ENCODE data around the gene PANK2. TPM values are rescaled to one million over a fixed set of nuclear protein-coding genes. Genes with fewer than 3 reads are reported as not detected.

PANK2 gene
- total RNA-seq, 4 donors from 2014 or later, result 58.2 to 79.7 (median 64.2) TPM

DNA sequence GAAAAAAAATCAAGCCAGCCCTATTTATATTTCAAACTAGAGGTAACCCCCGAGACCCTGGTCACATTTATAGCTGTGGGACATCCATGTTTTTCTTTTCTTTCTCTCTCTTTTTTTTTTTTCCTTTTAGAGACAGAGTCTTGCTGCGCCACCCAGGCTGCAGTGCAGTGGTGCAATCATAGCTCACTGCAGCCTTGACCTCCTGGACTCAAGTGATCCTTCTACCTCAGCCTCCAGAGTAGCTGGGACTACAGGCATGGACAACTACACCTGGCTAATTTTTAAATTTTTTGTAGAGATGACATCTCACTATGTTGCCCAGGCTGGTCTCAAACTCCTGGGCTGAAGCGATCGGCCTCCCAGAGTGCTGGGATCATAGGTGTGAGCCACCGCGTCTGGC lies 30.5 kb upstream of the PANK2 start:
- peaks cover 8 to 95% (median 35%) of the 10 kb centered on the region in 3 donors for H3K36me3 ChIP-seq

DNA sequence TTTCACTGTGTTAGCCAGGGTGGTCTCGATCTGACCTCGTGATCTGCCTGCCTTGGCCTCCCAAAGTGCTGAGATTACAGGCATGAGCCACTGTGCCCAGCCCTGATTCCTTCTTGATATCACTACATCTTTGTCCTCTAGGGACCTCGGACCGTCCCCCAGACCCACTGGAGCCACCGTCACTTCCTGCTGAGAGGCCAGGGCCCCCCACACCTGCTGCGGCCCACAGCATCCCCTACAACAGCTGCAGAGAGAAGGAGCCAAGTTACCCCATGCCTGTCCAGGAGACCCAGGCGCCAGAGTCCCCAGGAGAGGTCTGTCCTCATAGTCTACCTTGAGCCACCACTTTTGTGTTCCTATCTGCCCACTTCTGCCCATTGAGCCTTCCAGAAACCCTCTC lies 28.0 kb upstream of the PANK2 start:
- Histone ChIP-seq H3K4me1 (peaks cover 0 to 4% (median 0%) of the 10 kb centered on the region in 4 donors), H3K36me3 (peaks cover 8 to 100% (median 48%) of the 10 kb centered on the region in 3 donors), H3K27me3 (no peaks in the 10 kb centered on the region), H3K4me3 (no peak overlapping the region), H3K9me3 (no peaks in the 10 kb centered on the region), H3K27ac (no peak overlapping the region)
- WGBS, 2 donors, result 91 to 95% methylated on average over 7 of the region's 7 CpGs
- DNase-seq (ENCODE audit: low spot score in 2 of 2), result no peak
- TF ChIP-seq, protein P1, sequence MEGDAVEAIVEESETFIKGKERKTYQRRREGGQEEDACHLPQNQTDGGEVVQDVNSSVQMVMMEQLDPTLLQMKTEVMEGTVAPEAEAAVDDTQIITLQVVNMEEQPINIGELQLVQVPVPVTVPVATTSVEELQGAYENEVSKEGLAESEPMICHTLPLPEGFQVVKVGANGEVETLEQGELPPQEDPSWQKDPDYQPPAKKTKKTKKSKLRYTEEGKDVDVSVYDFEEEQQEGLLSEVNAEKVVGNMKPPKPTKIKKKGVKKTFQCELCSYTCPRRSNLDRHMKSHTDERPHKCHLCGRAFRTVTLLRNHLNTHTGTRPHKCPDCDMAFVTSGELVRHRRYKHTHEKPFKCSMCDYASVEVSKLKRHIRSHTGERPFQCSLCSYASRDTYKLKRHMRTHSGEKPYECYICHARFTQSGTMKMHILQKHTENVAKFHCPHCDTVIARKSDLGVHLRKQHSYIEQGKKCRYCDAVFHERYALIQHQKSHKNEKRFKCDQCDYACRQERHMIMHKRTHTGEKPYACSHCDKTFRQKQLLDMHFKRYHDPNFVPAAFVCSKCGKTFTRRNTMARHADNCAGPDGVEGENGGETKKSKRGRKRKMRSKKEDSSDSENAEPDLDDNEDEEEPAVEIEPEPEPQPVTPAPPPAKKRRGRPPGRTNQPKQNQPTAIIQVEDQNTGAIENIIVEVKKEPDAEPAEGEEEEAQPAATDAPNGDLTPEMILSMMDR (IDR thresholded peaks at IDR 0.05), result no peak
- TF ChIP-seq POLR2A (IDR thresholded peaks at IDR 0.05), result no peak
- no peak for TF ChIP-seq EP300 (IDR thresholded peaks at IDR 0.05)

More for the DNA sequence above, 30.5 kb upstream of the PANK2 start:
- Histone ChIP-seq H3K4me3 (no peak overlapping the region), H3K9me3 (no peaks in the 10 kb centered on the region), H3K27ac (no peak overlapping the region), H3K4me1 (peaks cover 0 to 7% (median 0%) of the 10 kb centered on the region in 4 donors), H3K27me3 (no peaks in the 10 kb centered on the region)
- TF ChIP-seq, protein P1 (IDR thresholded peaks at IDR 0.05), result no peak
- TF ChIP-seq POLR2A (IDR thresholded peaks at IDR 0.05) (no peak), EP300 (IDR thresholded peaks at IDR 0.05) (no peak)
- 89 to 96% methylated on average over 6 of the region's 6 CpGs for WGBS, 2 donors
- DNase-seq (ENCODE audit: low spot score in 2 of 2), result no peak

DNA sequence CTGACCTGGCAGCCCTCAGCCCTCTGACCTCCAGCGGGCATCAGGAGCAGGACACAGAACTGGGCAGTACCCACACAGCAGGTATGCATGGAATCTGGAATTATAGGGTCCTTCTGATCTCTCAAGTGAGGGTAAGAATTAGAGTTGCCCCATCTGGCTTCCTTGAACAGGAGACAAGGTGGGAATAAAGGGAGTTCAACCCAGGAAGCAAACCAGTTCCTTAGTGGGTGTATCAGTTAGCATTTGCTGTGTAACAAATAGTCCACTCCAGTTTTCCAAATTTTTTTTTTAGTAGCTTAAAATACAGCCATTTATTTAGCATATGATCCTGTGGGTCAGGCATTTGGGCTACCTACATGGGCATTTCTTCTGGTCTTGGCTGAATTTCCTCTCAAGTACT lies 26.9 kb upstream of the PANK2 start:
- H3K4me3 ChIP-seq, result no peak overlapping the region
- H3K27ac ChIP-seq, result no peak overlapping the region
- TF ChIP-seq EP300 (IDR thresholded peaks at IDR 0.05), result no peak
- no peak for TF ChIP-seq POLR2A (IDR thresholded peaks at IDR 0.05)
- TF ChIP-seq, protein P1 (IDR thresholded peaks at IDR 0.05), result no peak
- H3K36me3 ChIP-seq, result peaks cover 8 to 100% (median 48%) of the 10 kb centered on the region in 3 donors
- H3K27me3 ChIP-seq, result no peaks in the 10 kb centered on the region
- peaks cover 0 to 4% (median 0%) of the 10 kb centered on the region in 4 donors for H3K4me1 ChIP-seq
- H3K9me3 ChIP-seq, result no peaks in the 10 kb centered on the region
- DNase-seq (ENCODE audit: low spot score in 2 of 2), result no peak
- WGBS, 2 donors, result 100% methylated on average over 1 of the region's 1 CpG

DNA sequence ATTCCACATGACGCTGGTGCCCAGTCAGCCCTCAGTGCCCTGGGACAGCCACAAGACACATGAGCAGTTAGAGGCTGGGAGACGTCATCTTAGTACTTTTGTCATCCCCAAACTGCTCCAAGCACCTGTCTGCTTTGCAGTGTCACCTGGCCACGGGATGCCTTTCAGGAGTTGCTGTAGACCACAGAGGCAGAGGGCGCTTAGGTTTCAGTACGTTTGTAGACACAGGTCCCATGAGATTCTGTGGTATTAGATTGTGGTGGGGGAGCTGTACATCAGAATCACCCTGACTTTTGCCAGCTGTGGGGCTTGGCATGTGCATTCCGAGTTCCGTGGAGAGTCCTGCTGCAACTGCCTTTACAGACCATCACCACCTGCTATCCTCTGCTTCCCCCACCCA lies 25.9 kb upstream of the PANK2 start:
- no peak for DNase-seq (ENCODE audit: low spot score in 2 of 2)
- H3K27ac ChIP-seq, result no peak overlapping the region
- H3K27me3 ChIP-seq, result no peaks in the 10 kb centered on the region
- H3K36me3 ChIP-seq, result peaks cover 8 to 100% (median 40%) of the 10 kb centered on the region in 3 donors
- peaks cover 0 to 4% (median 0%) of the 10 kb centered on the region in 4 donors for H3K4me1 ChIP-seq
- no peak overlapping the region for H3K4me3 ChIP-seq
- H3K9me3 ChIP-seq, result no peaks in the 10 kb centered on the region
- TF ChIP-seq, protein P1 (IDR thresholded peaks at IDR 0.05), result no peak
- TF ChIP-seq EP300 (IDR thresholded peaks at IDR 0.05) (no peak), POLR2A (IDR thresholded peaks at IDR 0.05) (no peak)
- WGBS, 2 donors, result 82 to 83% methylated on average over 7 of the region's 7 CpGs

DNA sequence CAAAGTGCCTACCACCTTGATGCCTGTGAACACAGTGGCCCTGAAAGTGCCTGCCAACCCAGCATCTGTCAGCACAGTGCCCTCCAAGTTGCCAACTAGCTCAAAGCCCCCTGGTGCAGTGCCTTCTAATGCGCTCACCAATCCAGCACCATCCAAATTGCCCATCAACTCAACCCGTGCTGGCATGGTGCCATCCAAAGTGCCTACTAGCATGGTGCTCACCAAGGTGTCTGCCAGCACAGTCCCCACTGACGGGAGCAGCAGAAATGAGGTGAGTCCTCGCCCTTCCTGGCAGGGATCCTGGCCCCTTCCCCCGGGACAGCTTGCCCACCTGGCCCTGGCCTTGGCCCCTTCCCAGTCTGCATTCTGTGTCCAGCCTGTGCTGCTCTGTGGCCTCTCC lies 24.7 kb upstream of the PANK2 start:
- peaks cover 0 to 4% (median 0%) of the 10 kb centered on the region in 4 donors for H3K4me1 ChIP-seq
- no peak for DNase-seq (ENCODE audit: low spot score in 2 of 2)
- no peaks in the 10 kb centered on the region for H3K9me3 ChIP-seq
- H3K36me3 ChIP-seq, result peaks cover 8 to 100% (median 39%) of the 10 kb centered on the region in 3 donors
- no peak overlapping the region for H3K4me3 ChIP-seq
- TF ChIP-seq EP300 (IDR thresholded peaks at IDR 0.05) (no peak), POLR2A (IDR thresholded peaks at IDR 0.05) (no peak)
- TF ChIP-seq, protein P1 (IDR thresholded peaks at IDR 0.05), result no peak
- WGBS, 2 donors, result 86 to 89% methylated on average over 5 of the region's 5 CpGs
- H3K27ac ChIP-seq, result no peak overlapping the region
- no peaks in the 10 kb centered on the region for H3K27me3 ChIP-seq

All from tibial nerve (tissue), 4 donors.